IMR-90 (cell line): ENCODE data around the gene PYGL. TPM values are rescaled to one million over a fixed set of nuclear protein-coding genes. Genes with fewer than 3 reads are reported as not detected.

ENCODE experiments used
- ATAC-seq: fragments of 200-7000 bp; cut with Tn5 transposase; 2 replicates; pipeline ENCODE4 v1.9.1; 2020; ENCODE audit warnings: low read depth, mild to moderate bottlenecking, moderate library complexity
- BruUV-seq: library from RNA; stranded (reverse); fragments of 400-500 nt; replicated peaks from 2 replicates; lab custom pipeline; 2021; lab: Mats Ljungman, UMichigan
- CTCF ChIA-PET: fragments of 300-600 bp; formaldehyde crosslinking; extraction: SDS; loops from one replicate; lab custom pipeline; 2021; ENCODE audit warnings: antibody characterized with exemption; lab: Yijun Ruan, JAX
- POLR2A ChIA-PET: fragments of 300-600 bp; sonication (Branson Sonifier 250); formaldehyde crosslinking; loops from one replicate; lab custom pipeline; 2022; ENCODE audit warnings: antibody characterized with exemption; ENCODE audit not compliant: unreplicated experiment; lab: Charles Lee
- DNase-seq: peaks from one replicate; pipeline ENCODE4 v3.0.0; 2013
- H2AFZ ChIP-seq: replicated peaks from 2 replicates; pipeline ENCODE3; 2013; ENCODE audit warnings: low read length, mild to moderate bottlenecking; ENCODE audit not compliant: poor library complexity
- H2AK5ac ChIP-seq: 2 replicates; pipeline ENCODE4 v1.6.1; 2013; ENCODE audit warnings: low read depth, low read length, inconsistent platforms
- H2AK9ac ChIP-seq: replicated peaks from 2 replicates; pipeline ENCODE3; 2013; ENCODE audit warnings: mild to moderate bottlenecking, low read depth, low read length, moderate library complexity; ENCODE audit not compliant: poor library complexity
- H2BK120ac ChIP-seq: 2 replicates; pipeline ENCODE4 v1.6.1; 2013; ENCODE audit warnings: low read depth, low read length, inconsistent platforms
- H2BK15ac ChIP-seq: 3 replicates; pipeline ENCODE4 v1.6.1; 2013; ENCODE audit warnings: low read depth, low read length, inconsistent platforms
- H2BK20ac ChIP-seq: 2 replicates; pipeline ENCODE4 v1.6.1; 2013; ENCODE audit warnings: low read depth, mild to moderate bottlenecking, inconsistent platforms, low read length, moderate library complexity
- H2BK5ac ChIP-seq: 2 replicates; pipeline ENCODE4 v1.6.1; 2013; ENCODE audit warnings: mild to moderate bottlenecking, low read depth, low read length, inconsistent platforms; ENCODE audit not compliant: poor library complexity, severe bottlenecking
- H3K14ac ChIP-seq: replicated peaks from 2 replicates; pipeline ENCODE4 v1.6.1; 2013; ENCODE audit warnings: low read depth, low read length, inconsistent platforms
- H3K18ac ChIP-seq: 2 replicates; pipeline ENCODE4 v1.6.1; 2013; ENCODE audit warnings: low read depth, low read length, control low read depth
- H3K23ac ChIP-seq: 2 replicates; pipeline ENCODE4 v1.6.1; 2013; ENCODE audit warnings: low read depth, low read length, inconsistent platforms
- H3K27ac ChIP-seq: 2 replicates; pipeline ENCODE4 v1.5.1; 2013; ENCODE audit warnings: mild to moderate bottlenecking, control low read depth, low read length; ENCODE audit not compliant: insufficient read depth
- H3K27me3 ChIP-seq: 2 replicates; pipeline ENCODE4 v1.6.1; 2013; ENCODE audit warnings: low read length; ENCODE audit not compliant: control insufficient read depth, insufficient read depth
- H3K36me3 ChIP-seq: 2 replicates; pipeline ENCODE4 v1.6.1; 2013; ENCODE audit warnings: low read length, mixed read lengths; ENCODE audit not compliant: control insufficient read depth, insufficient read depth
- H3K4ac ChIP-seq: 2 replicates; pipeline ENCODE4 v1.6.1; 2013; ENCODE audit warnings: low read depth, low read length, inconsistent platforms
- H3K4me1 ChIP-seq: 2 replicates; pipeline ENCODE4 v1.6.1; 2013; ENCODE audit warnings: low read length, mixed read lengths; ENCODE audit not compliant: control insufficient read depth, insufficient read depth
- H3K4me2 ChIP-seq: 2 replicates; pipeline ENCODE4 v1.6.1; 2013; ENCODE audit warnings: low read depth, mild to moderate bottlenecking, control low read depth, low read length, moderate library complexity
- H3K4me3 ChIP-seq: 2 replicates; pipeline ENCODE4 v1.5.1; 2013; ENCODE audit warnings: low read depth, mild to moderate bottlenecking, control low read depth, low read length, moderate library complexity; ENCODE audit not compliant: insufficient read depth
- H3K56ac ChIP-seq: 2 replicates; pipeline ENCODE4 v1.6.1; 2013; ENCODE audit warnings: low read length, inconsistent platforms; ENCODE audit not compliant: insufficient read depth; ENCODE audit errors: extremely low read depth
- H3K79me1 ChIP-seq, 2 experiments: 2 replicates each; pipeline ENCODE4 v1.6.1; 2013; ENCODE audit warnings: low read length in 2 of 2, inconsistent platforms in 1 of 2, low read depth in 1 of 2
- H3K9ac ChIP-seq: 2 replicates; pipeline ENCODE4 v1.6.1; 2013; ENCODE audit warnings: low read depth, low read length, control low read depth
- H3K9me1 ChIP-seq: 2 replicates; pipeline ENCODE4 v1.6.1; 2013; ENCODE audit warnings: low read length, inconsistent platforms; ENCODE audit not compliant: insufficient read depth
- H3K9me3 ChIP-seq: 2 replicates; pipeline ENCODE4 v1.6.1; 2013; ENCODE audit warnings: low read length; ENCODE audit not compliant: control insufficient read depth, insufficient read depth
- H4K20me1 ChIP-seq: 2 replicates; pipeline ENCODE4 v1.6.1; 2013; ENCODE audit warnings: low read length, inconsistent platforms; ENCODE audit not compliant: insufficient read depth
- H4K5ac ChIP-seq: 2 replicates; pipeline ENCODE4 v1.6.1; 2013; ENCODE audit warnings: mild to moderate bottlenecking, low read depth, low read length, control low read depth
- H4K8ac ChIP-seq, 2 experiments: 2 replicates each; pipeline ENCODE4 v1.6.1; 2013; ENCODE audit warnings: low read depth in 2 of 2, low read length in 2 of 2, control low read depth in 1 of 2, inconsistent platforms in 1 of 2
- H4K91ac ChIP-seq: 2 replicates; pipeline ENCODE4 v1.6.1; 2013; ENCODE audit warnings: low read depth, low read length, inconsistent platforms; ENCODE audit not compliant: insufficient read depth
- BHLHE40 ChIP-seq: fragments of 150-350 bp; IDR thresholded peaks from 2 replicates; pipeline ENCODE4 v1.6.1; 2016; ENCODE audit warnings: mild to moderate bottlenecking, low read depth, low read length
- CEBPB ChIP-seq: IDR thresholded peaks from 2 replicates; pipeline ENCODE4 v1.6.1; 2012; ENCODE audit warnings: low read depth, low read length, improper control_type of control experiment
- CHD1 ChIP-seq: IDR thresholded peaks from 2 replicates; pipeline ENCODE4 v1.6.1; 2012; ENCODE audit warnings: low read depth, low read length, improper control_type of control experiment
- CTCF ChIP-seq: conservative IDR thresholded peaks from 2 replicates; pipeline ENCODE4 v1.5.1; 2012; ENCODE audit warnings: mild to moderate bottlenecking, low read depth, low read length, improper control_type of control experiment
- ELK1 ChIP-seq: fragments of 150-350 bp; IDR thresholded peaks from 2 replicates; pipeline ENCODE4 v1.6.1; 2016; ENCODE audit warnings: low read depth, mild to moderate bottlenecking, low read length, moderate library complexity, borderline replicate concordance
- FOS ChIP-seq: fragments of 150-350 bp; IDR thresholded peaks from 2 replicates; pipeline ENCODE4 v1.6.1; 2016; ENCODE audit warnings: low read depth, low read length
- MAFK ChIP-seq: IDR thresholded peaks from 2 replicates; pipeline ENCODE4 v1.6.1; 2012; ENCODE audit warnings: low read depth, low read length, improper control_type of control experiment
- MAZ ChIP-seq: IDR thresholded peaks from 2 replicates; pipeline ENCODE4 v1.6.1; 2012; ENCODE audit warnings: low read depth, mild to moderate bottlenecking, low read length, improper control_type of control experiment, moderate library complexity, borderline replicate concordance
- MXI1 ChIP-seq: IDR thresholded peaks from 2 replicates; pipeline ENCODE4 v1.6.1; 2012; ENCODE audit warnings: low read depth, mild to moderate bottlenecking, low read length, moderate library complexity, borderline replicate concordance
- NFE2L2 ChIP-seq: fragments of 150-350 bp; IDR thresholded peaks from 2 replicates; pipeline ENCODE4 v1.6.1; 2016; ENCODE audit warnings: low read depth, mild to moderate bottlenecking, low read length
- POLR2A ChIP-seq: IDR thresholded peaks from 2 replicates; pipeline ENCODE4 v1.6.1; 2012; ENCODE audit warnings: mild to moderate bottlenecking, low read depth, low read length
- RAD21 ChIP-seq: IDR thresholded peaks from 2 replicates; pipeline ENCODE4 v1.6.1; 2012; ENCODE audit warnings: low read length, improper control_type of control experiment
- RCOR1 ChIP-seq: IDR thresholded peaks from 2 replicates; pipeline ENCODE4 v1.6.1; 2012; ENCODE audit warnings: mild to moderate bottlenecking, low read length, improper control_type of control experiment; ENCODE audit not compliant: insufficient replicate concordance
- RFX5 ChIP-seq: IDR thresholded peaks from 2 replicates; pipeline ENCODE4 v1.8.0; 2012; ENCODE audit warnings: low read depth, mild to moderate bottlenecking, low read length, moderate library complexity
- SMC3 ChIP-seq: fragments of 150-350 bp; IDR thresholded peaks from 2 replicates; pipeline ENCODE4 v1.6.1; 2016; ENCODE audit warnings: low read depth, mild to moderate bottlenecking, antibody characterized with exemption, low read length, moderate library complexity
- USF2 ChIP-seq: fragments of 150-350 bp; IDR thresholded peaks from 2 replicates; pipeline ENCODE4 v1.6.1; 2017; ENCODE audit warnings: mild to moderate bottlenecking, antibody characterized with exemption, low read length, low read depth
- WGBS, 2 experiments: methylation state at CpG; one replicate each; pipeline versions ENCODE4 v1.1.5 to v1.1.7; 2013; ENCODE audit warnings: missing lambda C conversion rate in 2 of 2; ENCODE audit not compliant: insufficient read length in 1 of 2; ENCODE audit errors: extremely low coverage in 2 of 2; 5-methylcytosine and 5-hydroxymethylcytosine counted together
- dilution Hi-C: fragments of 300-500 bp; cut with HindIII; formaldehyde crosslinking; loops from one replicate; pipeline ENCODE4 v1.14.3; 2018; ENCODE audit warnings: low sequenced_read_pairs; ENCODE audit not compliant: unreplicated experiment
- in situ Hi-C: fragments of 300-500 bp; cut with MboI; formaldehyde crosslinking; loops from 3 replicates; pipeline ENCODE4 v1.14.3; 2019; ENCODE audit warnings: low sequenced_read_pairs, inconsistent platforms, mixed read lengths
- intact Hi-C: fragments of 100-400 bp; cut with micrococcal nuclease; formaldehyde crosslinking; loops from 2 replicates; pipeline ENCODE4 v1.10.0; 2022
- polyA plus RNA-seq, 3 experiments: library from polyadenylated mRNA; depleted of rRNA; stranded (reverse); fragments of >200 nt; gene quantifications; 2 replicates each; pipeline ENCODE4 v1.2.3, GENCODE V29; 2012; ENCODE audit warnings: low replicate concordance in 1 of 3
- total RNA-seq: library from RNA; depleted of rRNA; stranded (reverse); fragments of >200 nt; gene quantifications from 2 replicates; pipeline ENCODE4 v1.2.3, GENCODE V29; 2012

Gene PYGL
- total and polyA plus RNA-seq, 2 of the 4 experiments (the other 2 are of a cell fraction): 52.3 to 70.4 TPM

GRCh38 chr14:50984036-50984710, 39.9 kb upstream of the PYGL start:
- no peak overlapping the region for H2AFZ ChIP-seq
- no peak overlapping the region for H2BK15ac ChIP-seq
- H3K56ac ChIP-seq: no peak overlapping the region
- TF ChIP-seq POLR2A: no peak
- no peak for TF ChIP-seq CHD1
- TF ChIP-seq RAD21: no peak
- TF ChIP-seq SMC3: no peak
- no peak for TF ChIP-seq BHLHE40
- no peak for TF ChIP-seq CEBPB
- TF ChIP-seq NFE2L2: no peak
- TF ChIP-seq RFX5: no peak
- TF ChIP-seq ELK1: no peak
- no peak for TF ChIP-seq MXI1
- no peak for TF ChIP-seq RCOR1
- no peak for TF ChIP-seq MAFK
- TF ChIP-seq USF2: no peak
- no peak for TF ChIP-seq CTCF
- no peak for TF ChIP-seq MAZ
- no peak for TF ChIP-seq FOS
- no peak overlapping the region for H3K23ac ChIP-seq
- H3K9ac ChIP-seq: no peak overlapping the region
- no peak for DNase-seq
- no peak overlapping the region for H3K27ac ChIP-seq
- H2AK9ac ChIP-seq: no peak overlapping the region
- no peak overlapping the region for H4K91ac ChIP-seq
- H3K4me3 ChIP-seq: no peak overlapping the region
- intact Hi-C loops (no loop called here), dilution Hi-C loops (no loop called here), in situ Hi-C loops (no loop called here)
- H4K8ac ChIP-seq: no peak overlapping the region
- WGBS, 2 experiments: no CpG with 5 or more reads among the region's 2 CpGs
- H3K27me3 ChIP-seq: peaks cover 49% of the 10 kb centered on the region
- no peaks in the 10 kb centered on the region for H3K4me1 ChIP-seq
- H2BK5ac ChIP-seq: no peak overlapping the region
- H3K4ac ChIP-seq: no peak overlapping the region
- no peaks in the 10 kb centered on the region for H3K36me3 ChIP-seq
- 0 out of 2 replicates have a peak, but pooled peaks cover 2% of the 10 kb centered on the region for H3K9me3 ChIP-seq
- H3K4me2 ChIP-seq: no peak overlapping the region
- no peak overlapping the region for H2BK20ac ChIP-seq
- no peaks in the 10 kb centered on the region for H3K79me1 ChIP-seq
- BruUV-seq: no TSS peak
- no peak overlapping the region for H2BK120ac ChIP-seq
- H3K9me1 ChIP-seq: no peaks in the 10 kb centered on the region
- no peak for ATAC-seq
- ChIA-PET POLR2A (no interaction called here), CTCF (no interaction called here)
- H2AK5ac ChIP-seq: no peak overlapping the region
- H4K5ac ChIP-seq: no peak overlapping the region
- H4K20me1 ChIP-seq: no peaks in the 10 kb centered on the region
- H3K18ac ChIP-seq: no peak overlapping the region
- H3K14ac ChIP-seq: no peak overlapping the region
